Measurements from ENCODE around the gene CRYGB.
"Not testable (repeated sequence)": the region's sequence is repeated elsewhere in the genome, so short reads cannot be mapped to it uniquely, and the experiment has no call there.

Gene CRYGB

GRCh38 chr2:208148803-208149202 is 2.8 kb upstream of the CRYGB start:
- no peak for DNase-seq

- DNase-seq = no peak
Measured at GRCh38 chr2:208147759-208148158, 1.8 kb upstream of the CRYGB start.

GRCh38 chr2:208147008-208147407 is 1.1 kb upstream of the CRYGB start:
- no peak for DNase-seq

- no peak for DNase-seq
Measured at GRCh38 chr2:208142925-208143799, 2.8 kb downstream of the CRYGB start.

- no peak for DNase-seq
Measured at GRCh38 chr2:208142240-208142924, 3.6 kb downstream of the CRYGB start.

GRCh38 chr2:208139447-208139846 is 6.5 kb downstream of the CRYGB start:
- no peak for DNase-seq

GRCh38 chr2:208138334-208138733 is 7.6 kb downstream of the CRYGB start:
- not testable (repeated sequence) for DNase-seq

- no peak for DNase-seq
Measured at GRCh38 chr2:208136716-208137094, 9.3 kb downstream of the CRYGB start.

GRCh38 chr2:208135794-208136715 is 9.9 kb downstream of the CRYGB start:
- DNase-seq = no peak

GRCh38 chr2:208134928-208135586 is 10.9 kb downstream of the CRYGB start:
- DNase-seq = no peak

- DNase-seq = no peak
Measured at GRCh38 chr2:208130712-208131110, 15.2 kb downstream of the CRYGB start.

GRCh38 chr2:208129744-208130711 is 15.9 kb downstream of the CRYGB start, which contains the start of gene CRYGC:
Gene CRYGC (minus strand): TSS chr2:208129828. CDS start chr2:208129792, 36 bp downstream.
- no peak for DNase-seq

GRCh38 chr2:208128136-208128535 is 17.8 kb downstream of the CRYGB start:
- DNase-seq = no peak

- DNase-seq = no peak
Measured at GRCh38 chr2:208127090-208127489, 18.9 kb downstream of the CRYGB start.

GRCh38 chr2:208125251-208125650 is 20.7 kb downstream of the CRYGB start:
- no peak for DNase-seq

GRCh38 chr2:208124013-208124715 is 21.8 kb downstream of the CRYGB start, which contains the start of gene CRYGD:
Gene CRYGD (minus strand): TSS chr2:208124524. CDS start chr2:208124473, 51 bp downstream.
- not testable (repeated sequence) for DNase-seq

- no peak for DNase-seq
Measured at GRCh38 chr2:208122248-208122647, 23.7 kb downstream of the CRYGB start.

- DNase-seq = no peak
Measured at GRCh38 chr2:208118918-208119317, 27.0 kb downstream of the CRYGB start.

GRCh38 chr2:208117390-208117789 is 28.6 kb downstream of the CRYGB start:
- not testable (repeated sequence) for DNase-seq

GRCh38 chr2:208112969-208113368 is 33.0 kb downstream of the CRYGB start:
- no peak for DNase-seq
